Fibroblast of lung (primary cell): ENCODE data around the gene CELSR3. TPM values are rescaled to one million over a fixed set of nuclear protein-coding genes. Genes with fewer than 3 reads are reported as not detected.

Source experiments
- DNase-seq, 2 donors: peaks; one replicate each; pipeline versions ENCODE4 v3.0.0 to v3.0.0-alpha.2; 2010; ENCODE audit warnings: low read depth in 2 of 2
- H2AFZ ChIP-seq: 2 replicates; pipeline ENCODE4 v1.5.1; 2012; ENCODE audit warnings: low read length, control low read depth, inconsistent platforms
- H3K27ac ChIP-seq: 2 replicates; pipeline ENCODE4 v1.5.1; 2011; ENCODE audit warnings: low read length, control low read depth; ENCODE audit not compliant: insufficient read depth
- H3K27me3 ChIP-seq: 2 replicates; pipeline ENCODE4 v1.5.1; 2011; ENCODE audit warnings: mild to moderate bottlenecking, low read length; ENCODE audit not compliant: control insufficient read depth, insufficient read depth
- H3K36me3 ChIP-seq: 2 replicates; pipeline ENCODE4 v1.5.1; 2011; ENCODE audit warnings: low read length; ENCODE audit not compliant: control insufficient read depth, insufficient read depth
- H3K4me1 ChIP-seq: 2 replicates; pipeline ENCODE4 v1.5.1; 2011; ENCODE audit warnings: low read length; ENCODE audit not compliant: control insufficient read depth, insufficient read depth; ENCODE audit errors: extremely low read depth
- H3K4me2 ChIP-seq: 2 replicates; pipeline ENCODE4 v1.5.1; 2011; ENCODE audit warnings: low read length, control low read depth; ENCODE audit not compliant: insufficient read depth; ENCODE audit errors: extremely low read depth
- H3K4me3 ChIP-seq, 4 experiments: fragments of 200-600 bp in 1 of 4; sonication (generic) in 1 of 4; replicated peaks in 1 of 4; 2 replicates each; pipeline ENCODE4 v1.5.1; 2011 to 2016; ENCODE audit warnings: low read length in 4 of 4, low read depth in 3 of 4, mild to moderate bottlenecking in 3 of 4, control low read depth in 2 of 4, inconsistent platforms in 1 of 4, mixed read lengths in 1 of 4; ENCODE audit not compliant: insufficient read depth in 1 of 4; ENCODE audit errors: control extremely low read depth in 1 of 4
- H3K79me2 ChIP-seq: 2 replicates; pipeline ENCODE4 v1.5.1; 2012; ENCODE audit warnings: mild to moderate bottlenecking, low read length, inconsistent platforms; ENCODE audit not compliant: control insufficient read depth, insufficient read depth
- H3K9ac ChIP-seq: 2 replicates; pipeline ENCODE4 v1.5.1; 2011; ENCODE audit warnings: mild to moderate bottlenecking, low read length, control low read depth; ENCODE audit not compliant: insufficient read depth
- H3K9me3 ChIP-seq: 2 replicates; pipeline ENCODE4 v1.5.1; 2012; ENCODE audit warnings: low read depth, low read length; ENCODE audit not compliant: control insufficient read depth, insufficient read depth
- H4K20me1 ChIP-seq: 2 replicates; pipeline ENCODE4 v1.5.1; 2011; ENCODE audit warnings: low read length; ENCODE audit not compliant: control insufficient read depth, insufficient read depth; ENCODE audit errors: extremely low read depth
- EZH2 ChIP-seq: IDR thresholded peaks from 2 replicates; pipeline ENCODE4 v1.5.1; 2012; ENCODE audit warnings: low read length, control low read depth, mild to moderate bottlenecking; ENCODE audit errors: missing control alignments
- polyA plus RNA-seq, 2 donors: library from polyadenylated mRNA; depleted of rRNA in 1 of 2; stranded (reverse) in 1 of 2; unstranded in 1 of 2; fragments of >200 nt; gene quantifications; 2 replicates each; pipeline ENCODE4 v1.2.1, GENCODE V29; 2011 to 2012; ENCODE audit warnings: missing spikeins in 1 of 2
- total RNA-seq: library from RNA; depleted of rRNA; stranded (reverse); fragments of >200 nt; gene quantifications from 2 replicates; pipeline ENCODE4 v1.2.1, GENCODE V29; 2014
- TF ChIP-seq, protein P1 (sequence below), 2 donors: IDR thresholded peaks in 1 of 2; conservative IDR thresholded peaks in 1 of 2; 1 replicate in 1 of 2; 2 replicates in 1 of 2; pipeline ENCODE4 v1.5.1; 2011 to 2012; ENCODE audit warnings: low read length in 2 of 2, control low read depth in 1 of 2, inconsistent platforms in 1 of 2, low read depth in 1 of 2, mild to moderate bottlenecking in 1 of 2

Gene CELSR3
- total and polyA plus RNA-seq, 2 donors (not counting 1 experiment from before 2014, with no cell fraction given) = 0.44 to 2.1 TPM

DNA sequence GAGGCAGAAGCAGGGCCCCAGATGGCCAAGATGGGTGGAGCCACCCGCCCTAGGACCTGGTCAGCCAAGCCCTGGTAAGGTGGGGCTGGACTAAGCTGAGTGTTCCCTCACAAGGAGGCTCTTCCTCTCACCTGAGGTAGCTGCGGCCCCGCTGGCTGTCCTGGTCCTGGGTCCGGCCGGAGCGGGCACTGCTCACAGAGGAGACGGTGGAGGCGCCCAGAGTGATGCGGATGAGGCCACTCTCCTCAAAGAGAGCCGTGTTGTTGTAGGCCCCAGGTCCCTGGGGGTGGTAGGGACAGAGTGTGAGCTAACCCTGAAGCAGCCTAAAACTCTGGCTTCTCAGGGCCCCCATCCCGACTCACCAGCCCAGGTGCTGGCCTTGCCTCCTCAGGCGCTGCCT, 20.1 kb downstream of the CELSR3 start:
- Histone ChIP-seq H3K4me2 (no peak overlapping the region), H3K36me3 (no peaks in the 10 kb centered on the region), H3K9me3 (no peaks in the 10 kb centered on the region), H3K27me3 (no peaks in the 10 kb centered on the region), H3K79me2 (no peaks in the 10 kb centered on the region), H3K27ac (no peak overlapping the region), H2AFZ (no peak overlapping the region), H4K20me1 (no peaks in the 10 kb centered on the region), H3K4me1 (no peaks in the 10 kb centered on the region), H3K4me3 (no peak overlapping the region), H3K9ac (no peak overlapping the region)
- TF ChIP-seq, protein P1, sequence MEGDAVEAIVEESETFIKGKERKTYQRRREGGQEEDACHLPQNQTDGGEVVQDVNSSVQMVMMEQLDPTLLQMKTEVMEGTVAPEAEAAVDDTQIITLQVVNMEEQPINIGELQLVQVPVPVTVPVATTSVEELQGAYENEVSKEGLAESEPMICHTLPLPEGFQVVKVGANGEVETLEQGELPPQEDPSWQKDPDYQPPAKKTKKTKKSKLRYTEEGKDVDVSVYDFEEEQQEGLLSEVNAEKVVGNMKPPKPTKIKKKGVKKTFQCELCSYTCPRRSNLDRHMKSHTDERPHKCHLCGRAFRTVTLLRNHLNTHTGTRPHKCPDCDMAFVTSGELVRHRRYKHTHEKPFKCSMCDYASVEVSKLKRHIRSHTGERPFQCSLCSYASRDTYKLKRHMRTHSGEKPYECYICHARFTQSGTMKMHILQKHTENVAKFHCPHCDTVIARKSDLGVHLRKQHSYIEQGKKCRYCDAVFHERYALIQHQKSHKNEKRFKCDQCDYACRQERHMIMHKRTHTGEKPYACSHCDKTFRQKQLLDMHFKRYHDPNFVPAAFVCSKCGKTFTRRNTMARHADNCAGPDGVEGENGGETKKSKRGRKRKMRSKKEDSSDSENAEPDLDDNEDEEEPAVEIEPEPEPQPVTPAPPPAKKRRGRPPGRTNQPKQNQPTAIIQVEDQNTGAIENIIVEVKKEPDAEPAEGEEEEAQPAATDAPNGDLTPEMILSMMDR (conservative IDR thresholded peaks at IDR 0.05 in 1 of 2, IDR thresholded peaks at IDR 0.05 in 1 of 2; ENCODE audit: low read depth in 1 of 2, low read length in 2 of 2) = no peak
- no peak for TF ChIP-seq EZH2
- no peak for DNase-seq

DNA sequence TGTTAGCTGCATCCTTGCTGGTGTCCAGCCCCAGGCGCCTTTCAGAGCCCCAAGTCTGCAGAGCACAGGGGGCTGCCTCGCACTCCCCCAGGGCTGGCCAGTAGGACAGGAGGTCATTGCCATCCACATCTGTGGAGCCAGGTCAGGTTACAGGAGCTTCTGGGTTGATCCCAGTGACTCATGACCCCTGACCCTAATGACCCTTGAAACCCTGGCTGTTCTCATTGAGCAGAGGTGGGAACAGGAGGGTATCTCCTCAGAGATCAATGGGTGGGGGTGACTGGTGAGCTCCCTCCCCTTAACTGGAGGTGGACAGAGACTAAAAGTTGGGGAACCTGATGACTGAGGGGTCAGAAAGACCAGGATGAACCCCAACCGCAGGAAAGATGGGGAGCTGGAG, 21.3 kb downstream of the CELSR3 start:
- Histone ChIP-seq H3K4me2 (no peak overlapping the region), H3K27ac (no peak overlapping the region), H3K27me3 (no peaks in the 10 kb centered on the region), H2AFZ (no peak overlapping the region), H3K9ac (no peak overlapping the region), H4K20me1 (no peaks in the 10 kb centered on the region), H3K36me3 (no peaks in the 10 kb centered on the region), H3K9me3 (no peaks in the 10 kb centered on the region), H3K4me3 (no peak overlapping the region), H3K79me2 (no peaks in the 10 kb centered on the region), H3K4me1 (no peaks in the 10 kb centered on the region)
- TF ChIP-seq, protein P1 (conservative IDR thresholded peaks at IDR 0.05 in 1 of 2, IDR thresholded peaks at IDR 0.05 in 1 of 2; ENCODE audit: low read depth in 1 of 2, low read length in 2 of 2) = no peak
- no peak for TF ChIP-seq EZH2
- DNase-seq = no peak

DNA sequence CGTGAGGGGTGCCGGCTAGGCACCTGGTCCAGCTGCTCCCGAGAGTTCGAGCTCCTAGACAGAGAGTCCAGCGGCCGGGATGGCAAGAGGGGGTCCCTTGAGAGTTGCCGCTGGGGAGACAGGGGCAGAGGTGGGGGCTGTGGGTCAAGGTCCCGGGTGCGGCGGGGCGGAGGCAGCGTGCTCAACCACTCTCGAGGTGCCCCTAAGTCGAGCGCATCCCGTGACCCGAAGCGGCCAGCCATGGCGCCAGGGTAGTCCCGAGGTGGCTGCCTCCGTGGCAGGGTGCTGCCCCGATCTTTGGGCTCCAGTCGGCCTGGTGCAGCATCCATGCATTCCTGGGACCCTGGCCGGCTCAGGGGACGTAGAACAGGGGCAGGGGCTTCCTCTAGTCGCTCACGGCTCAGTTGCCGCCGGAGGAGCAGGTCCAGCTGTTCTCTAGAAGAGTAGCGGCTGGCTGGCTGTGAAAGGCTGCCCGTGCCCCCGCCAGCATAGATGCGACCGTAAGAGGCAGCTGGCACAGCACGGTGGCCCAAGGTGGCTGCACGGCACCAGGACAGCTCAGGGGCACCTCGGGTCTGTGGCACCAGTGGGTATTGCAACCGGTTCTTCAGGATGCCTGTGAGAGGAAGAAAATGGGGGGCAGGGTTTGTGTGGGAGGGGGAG, 22.6 kb downstream of the CELSR3 start:
- Histone ChIP-seq H3K36me3 (no peaks in the 10 kb centered on the region), H4K20me1 (no peaks in the 10 kb centered on the region), H3K4me3 (no peak overlapping the region), H2AFZ (no peak overlapping the region), H3K27me3 (no peaks in the 10 kb centered on the region), H3K27ac (no peak overlapping the region), H3K9me3 (no peaks in the 10 kb centered on the region), H3K4me1 (no peaks in the 10 kb centered on the region), H3K9ac (no peak overlapping the region), H3K4me2 (no peak overlapping the region), H3K79me2 (no peaks in the 10 kb centered on the region)
- DNase-seq = no peak
- TF ChIP-seq, protein P1 (conservative IDR thresholded peaks at IDR 0.05 in 1 of 2, IDR thresholded peaks at IDR 0.05 in 1 of 2; ENCODE audit: low read depth in 1 of 2, low read length in 2 of 2) = no peak
